ENCODE measurements around the gene TAF4B.

GRCh38 chr18:26405190-26405801 is 179.1 kb downstream of the TAF4B start:
- TF ChIP-seq ZNF18 (tag by site-specific recombination; IDR thresholded peaks at IDR 0.05), result no peak
- TF ChIP-seq CTCF (tag by site-specific recombination; IDR thresholded peaks at IDR 0.05), result peak; percentile 84

Measured in HEK293 (cell line).